Measurements from ENCODE around the gene GPR42. TPM values are rescaled to one million over a fixed set of nuclear protein-coding genes. Genes with fewer than 3 reads are reported as not detected.

Gene GPR42
- polyA plus RNA-seq, 1 experiment = not detected

- POLR2A ChIA-PET = no interaction called here
- DNase-seq (ENCODE audit: low read depth, low spot score) = no peak
- H3K4me3 ChIP-seq (ENCODE audit: low read depth, low read length) = no peak overlapping the region
- H3K27ac ChIP-seq (ENCODE audit: low read depth, low read length) = no peak overlapping the region
- H3K27me3 ChIP-seq (ENCODE audit: control insufficient read depth, insufficient read depth, low read length) = no peaks in the 10 kb centered on the region
- CTCF ChIA-PET = no interaction called here
- H3K9me3 ChIP-seq (ENCODE audit: control insufficient read depth, insufficient read depth, low read length) = no peaks in the 10 kb centered on the region
- TF ChIP-seq, protein P1, sequence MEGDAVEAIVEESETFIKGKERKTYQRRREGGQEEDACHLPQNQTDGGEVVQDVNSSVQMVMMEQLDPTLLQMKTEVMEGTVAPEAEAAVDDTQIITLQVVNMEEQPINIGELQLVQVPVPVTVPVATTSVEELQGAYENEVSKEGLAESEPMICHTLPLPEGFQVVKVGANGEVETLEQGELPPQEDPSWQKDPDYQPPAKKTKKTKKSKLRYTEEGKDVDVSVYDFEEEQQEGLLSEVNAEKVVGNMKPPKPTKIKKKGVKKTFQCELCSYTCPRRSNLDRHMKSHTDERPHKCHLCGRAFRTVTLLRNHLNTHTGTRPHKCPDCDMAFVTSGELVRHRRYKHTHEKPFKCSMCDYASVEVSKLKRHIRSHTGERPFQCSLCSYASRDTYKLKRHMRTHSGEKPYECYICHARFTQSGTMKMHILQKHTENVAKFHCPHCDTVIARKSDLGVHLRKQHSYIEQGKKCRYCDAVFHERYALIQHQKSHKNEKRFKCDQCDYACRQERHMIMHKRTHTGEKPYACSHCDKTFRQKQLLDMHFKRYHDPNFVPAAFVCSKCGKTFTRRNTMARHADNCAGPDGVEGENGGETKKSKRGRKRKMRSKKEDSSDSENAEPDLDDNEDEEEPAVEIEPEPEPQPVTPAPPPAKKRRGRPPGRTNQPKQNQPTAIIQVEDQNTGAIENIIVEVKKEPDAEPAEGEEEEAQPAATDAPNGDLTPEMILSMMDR (IDR thresholded peaks at IDR 0.05; ENCODE audit: low read depth, low read length) = no peak
Measured at GRCh38 chr19:35336166-35336955, 34.5 kb upstream of the GPR42 start.

DNA sequence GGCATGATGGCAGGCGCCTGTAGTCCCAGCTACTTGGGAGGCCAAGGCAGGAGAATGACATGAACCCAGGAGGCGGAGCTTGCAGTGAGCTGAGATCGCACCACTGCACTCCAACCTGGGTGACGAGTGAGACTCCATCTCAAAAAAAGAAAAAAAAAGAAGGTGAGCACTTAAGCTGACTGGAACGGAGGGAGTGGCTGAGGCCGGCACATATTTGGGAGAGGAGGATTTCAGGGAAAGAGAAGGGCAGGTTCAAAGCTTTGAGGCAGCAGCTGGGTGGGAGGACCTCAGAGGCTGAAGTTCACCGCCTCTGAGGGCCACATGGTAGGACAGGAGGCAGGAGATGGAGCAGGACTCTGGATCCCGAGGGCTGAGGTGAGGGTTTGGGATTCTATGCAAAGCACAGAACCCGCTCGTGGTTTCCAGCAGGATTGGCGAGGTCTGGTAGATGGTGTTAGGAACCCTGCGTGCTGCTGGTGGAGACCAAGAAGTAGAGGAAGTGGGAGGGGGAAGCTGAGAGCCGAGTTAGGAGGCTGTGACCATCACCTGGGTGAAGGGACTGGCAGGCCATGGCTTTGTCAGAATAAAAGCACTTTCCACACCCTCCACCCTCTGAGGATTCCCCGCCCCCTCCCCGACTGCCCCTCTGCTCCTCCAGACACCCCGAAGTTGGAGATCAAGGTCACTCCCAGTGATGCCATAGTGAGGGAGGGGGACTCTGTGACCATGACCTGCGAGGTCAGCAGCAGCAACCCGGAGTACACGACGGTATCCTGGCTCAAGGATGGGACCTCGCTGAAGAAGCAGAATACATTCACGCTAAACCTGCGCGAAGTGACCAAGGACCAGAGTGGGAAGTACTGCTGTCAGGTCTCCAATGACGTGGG is 33.5 kb upstream of the GPR42 start:
- no peak overlapping the region for H3K4me3 ChIP-seq (ENCODE audit: low read depth, low read length)
- TF ChIP-seq, protein P1 (IDR thresholded peaks at IDR 0.05; ENCODE audit: low read depth, low read length) = no peak
- no peaks in the 10 kb centered on the region for H3K27me3 ChIP-seq (ENCODE audit: control insufficient read depth, insufficient read depth, low read length)
- ChIA-PET POLR2A (no interaction called here), CTCF (no interaction called here)
- H3K9me3 ChIP-seq (ENCODE audit: control insufficient read depth, insufficient read depth, low read length) = no peaks in the 10 kb centered on the region
- DNase-seq (ENCODE audit: low read depth, low spot score) = no peak
- no peak overlapping the region for H3K27ac ChIP-seq (ENCODE audit: low read depth, low read length)

GRCh38 chr19:35337984-35338296 is 32.9 kb upstream of the GPR42 start:
- TF ChIP-seq, protein P1 (IDR thresholded peaks at IDR 0.05; ENCODE audit: low read depth, low read length) = no peak
- ChIA-PET CTCF (no interaction called here), POLR2A (no interaction called here)
- no peak for DNase-seq (ENCODE audit: low read depth, low spot score)
- Histone ChIP-seq H3K27ac (ENCODE audit: low read depth, low read length) (no peak overlapping the region), H3K27me3 (ENCODE audit: control insufficient read depth, insufficient read depth, low read length) (no peaks in the 10 kb centered on the region), H3K9me3 (ENCODE audit: control insufficient read depth, insufficient read depth, low read length) (no peaks in the 10 kb centered on the region), H3K4me3 (ENCODE audit: low read depth, low read length) (no peak overlapping the region)

GRCh38 chr19:35340431-35340830 is 30.4 kb upstream of the GPR42 start:
- POLR2A ChIA-PET = no interaction called here

More at GRCh38 chr19:35340431-35340830, 30.4 kb upstream of the GPR42 start:
- Histone ChIP-seq H3K27ac (ENCODE audit: low read depth, low read length) (no peak overlapping the region), H3K9me3 (ENCODE audit: control insufficient read depth, insufficient read depth, low read length) (no peaks in the 10 kb centered on the region), H3K27me3 (ENCODE audit: control insufficient read depth, insufficient read depth, low read length) (no peaks in the 10 kb centered on the region), H3K4me3 (ENCODE audit: low read depth, low read length) (no peak overlapping the region)
- DNase-seq (ENCODE audit: low read depth, low spot score) = no peak
- CTCF ChIA-PET = interaction anchor here (1.1 kb wide), 1 partner anchor 12 kb away, joined by 3 read pairs; no protein-coding TSS in a partner anchor
- TF ChIP-seq, protein P1 (IDR thresholded peaks at IDR 0.05; ENCODE audit: low read depth, low read length) = no peak

Data from AG04450 (cell line).